Cerebellar nuclear complex (tissue), 1 donor: Measurements from ENCODE around the gene CYP3A7.
"Not testable (repeated sequence)": the region's sequence is repeated elsewhere in the genome, so short reads cannot be mapped to it uniquely, and the experiment has no call there.

Source experiments
- DNase-seq, 2 experiments: peaks; one replicate each; lab custom pipeline; 2025; lab: John Stamatoyannopoulos, UW

The CYP3A7 gene

DNA sequence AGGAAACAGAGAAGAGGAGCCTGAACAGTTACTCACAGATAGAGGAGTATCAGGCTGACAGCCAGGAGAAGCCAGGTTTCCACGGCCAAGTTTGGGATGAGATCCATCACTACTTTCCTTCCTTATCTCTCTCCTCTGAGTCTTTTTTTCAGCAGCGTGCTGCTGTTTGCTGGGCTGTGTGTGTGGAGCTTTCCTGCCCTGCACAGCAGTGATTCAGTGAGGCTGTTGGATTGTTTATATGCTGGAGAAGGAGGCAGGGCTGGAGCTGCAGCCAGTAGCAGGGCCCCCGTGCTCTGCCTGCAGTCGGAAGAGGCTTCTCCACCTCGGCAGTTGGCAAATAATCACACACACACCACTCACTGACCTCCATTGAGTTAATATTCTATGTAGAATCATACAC is at the start of gene CYP3A7:
Gene CYP3A7 (minus strand): TSS at position 210 of the 400 bp plus-strand sequence. CDS start 103 bp downstream, at position 107.
- no peak for DNase-seq

GRCh38 chr7:99784007-99784406 is 49.0 kb upstream of the CYP3A7 start, which contains the start of gene CYP3A4:
CYP3A4 (minus strand) TSS chr7:99784184; CDS start chr7:99784081, 103 bp downstream.
- DNase-seq = no peak

- DNase-seq = no peak
These were observed 47.3 kb upstream of the CYP3A7 start for GRCh38 chr7:99782012-99782953.

GRCh38 chr7:99780588-99780987 is 45.6 kb upstream of the CYP3A7 start:
- no peak for DNase-seq

DNA sequence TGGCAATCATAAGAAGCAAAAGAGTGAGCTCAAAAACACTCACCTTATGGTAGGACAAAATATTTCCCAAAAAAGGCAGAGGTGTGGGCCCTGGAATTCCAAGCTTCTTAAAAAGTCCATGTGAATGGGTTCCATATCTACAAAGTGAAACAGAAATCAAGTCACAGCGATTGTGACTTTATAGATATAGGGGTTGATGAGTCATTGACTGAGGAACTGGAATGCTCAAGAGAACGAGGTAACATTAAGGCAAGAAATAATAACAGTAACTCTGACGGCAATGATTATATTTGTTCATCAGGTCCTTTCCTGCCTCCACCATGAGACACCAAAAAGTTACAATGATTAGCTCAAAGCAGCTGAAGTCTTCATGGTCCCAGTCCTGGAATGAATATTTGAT is 45.0 kb upstream of the CYP3A7 start:
- no peak for DNase-seq

DNA sequence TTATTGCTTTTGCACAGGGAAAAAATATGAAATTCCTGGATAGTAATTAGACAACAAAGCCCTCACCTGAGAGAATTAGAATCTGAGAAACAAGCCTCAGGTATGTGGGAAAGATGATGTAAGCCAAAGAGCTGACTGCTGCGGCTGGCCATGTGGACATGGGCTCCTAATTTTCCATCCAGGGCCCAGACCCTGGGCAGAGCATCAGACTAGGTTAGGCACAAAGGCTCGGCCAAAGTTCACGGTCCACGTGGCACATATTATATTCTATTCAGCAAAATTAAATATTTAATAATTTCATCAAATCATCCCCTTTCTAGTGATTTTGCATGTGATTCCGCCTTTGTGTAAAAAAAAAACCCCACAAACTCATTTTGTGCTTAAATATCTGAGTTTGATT is 43.9 kb upstream of the CYP3A7 start:
- no peak for DNase-seq

- not testable (repeated sequence) for DNase-seq
These were observed 38.4 kb upstream of the CYP3A7 start for GRCh38 chr7:99773395-99773794.

DNA sequence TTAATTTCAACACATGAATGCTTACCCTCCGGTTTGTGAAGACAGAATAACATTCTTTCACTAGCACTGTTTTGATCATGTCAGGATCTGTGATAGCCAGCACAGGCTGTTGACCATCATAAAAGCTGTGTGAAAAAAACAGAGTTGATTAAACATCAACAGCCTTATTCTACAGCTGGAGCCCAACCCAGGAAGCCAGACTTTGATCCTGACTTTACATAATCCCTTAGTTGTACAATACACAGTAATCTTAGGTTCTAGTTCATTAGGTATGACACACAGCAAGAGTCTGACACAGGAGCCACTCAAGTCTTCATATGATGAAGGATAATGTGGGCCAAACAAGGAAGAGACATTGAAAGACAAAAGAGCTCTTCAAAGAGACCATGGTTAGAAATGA is 37.6 kb upstream of the CYP3A7 start:
- DNase-seq = no peak

- DNase-seq = not testable (repeated sequence)
These were observed 34.5 kb upstream of the CYP3A7 start for GRCh38 chr7:99769494-99769893.

GRCh38 chr7:99768471-99768870 is 33.5 kb upstream of the CYP3A7 start:
- no peak for DNase-seq

DNA sequence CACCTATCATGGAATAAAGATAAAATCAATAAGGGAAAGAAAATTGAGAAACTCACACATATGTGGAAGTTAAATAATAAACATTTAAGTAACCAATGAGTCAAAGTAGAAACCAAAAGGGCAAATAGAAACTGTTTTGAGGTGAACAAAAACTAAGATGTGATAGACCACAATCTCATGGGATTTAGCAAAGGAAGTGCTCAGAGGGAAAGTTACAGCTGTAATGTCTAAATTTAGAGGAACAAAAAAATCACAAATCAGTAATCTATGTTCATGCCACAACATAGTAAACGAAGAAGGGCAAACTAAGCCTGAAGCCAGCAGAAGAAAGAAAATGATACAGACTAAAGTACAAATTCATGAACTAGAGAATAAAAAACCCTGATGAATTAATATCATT is 32.7 kb upstream of the CYP3A7 start:
- DNase-seq = no peak

GRCh38 chr7:99766484-99767099 is 31.6 kb upstream of the CYP3A7 start:
- no peak for DNase-seq

DNA sequence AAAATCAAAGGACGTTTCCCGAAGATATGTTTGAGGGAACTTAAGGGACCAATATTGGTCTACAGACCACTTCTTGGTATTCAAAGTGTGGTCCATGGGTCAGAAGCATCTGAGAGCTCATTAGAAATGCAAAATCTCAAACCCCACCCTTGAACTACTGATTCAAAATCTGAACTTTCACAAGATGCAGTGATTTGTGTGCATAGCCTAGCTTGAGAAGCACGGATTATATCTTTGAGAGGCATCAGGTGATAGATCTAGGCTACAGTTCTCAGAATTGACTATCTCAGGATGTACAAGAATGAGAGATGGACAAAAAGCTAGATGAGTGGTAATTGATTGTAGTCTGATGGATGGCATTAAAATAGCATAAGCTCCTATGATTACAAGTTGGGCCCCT is 29.5 kb upstream of the CYP3A7 start:
- DNase-seq = no peak

GRCh38 chr7:99762680-99763327 is 27.8 kb upstream of the CYP3A7 start:
- DNase-seq = no peak

DNA sequence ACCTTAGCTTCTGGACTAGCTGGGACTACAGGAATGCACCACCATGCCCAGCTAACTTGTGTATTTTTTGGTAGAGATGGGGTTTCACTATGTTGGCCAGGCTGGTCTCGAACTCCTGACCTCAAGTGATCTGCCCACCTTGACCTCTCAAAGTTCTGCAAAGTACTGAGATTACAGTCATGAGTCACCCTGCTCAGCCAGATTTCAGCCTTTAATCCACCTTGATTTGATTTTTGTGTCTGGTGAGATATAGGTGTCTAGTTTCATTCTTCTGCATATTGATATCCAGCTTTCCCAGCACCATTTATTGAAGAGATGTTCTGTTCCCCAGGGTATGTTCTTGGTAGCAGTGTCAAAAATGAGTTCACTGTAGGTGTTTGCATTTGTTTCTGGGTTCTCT is 20.1 kb upstream of the CYP3A7 start:
- no peak for DNase-seq

DNA sequence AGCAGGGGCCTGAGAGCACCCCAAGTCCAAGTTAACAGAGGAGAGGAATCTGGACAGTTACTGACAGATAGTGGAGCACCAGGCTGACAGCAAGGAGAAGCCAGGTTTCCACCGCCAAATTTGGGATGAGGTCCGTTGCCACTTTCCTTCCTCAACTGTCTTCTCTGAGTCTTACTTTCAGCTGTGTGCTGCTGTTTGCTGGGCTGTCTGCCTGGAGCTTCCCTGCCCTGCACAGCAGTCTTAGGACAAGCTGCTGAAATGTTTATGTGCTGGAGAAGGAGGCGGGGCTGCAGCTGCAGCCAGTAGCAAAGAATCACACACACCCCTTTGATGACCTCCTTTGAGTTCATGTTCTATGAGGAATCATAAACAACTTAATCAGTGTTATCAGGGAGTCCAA is 17.4 kb upstream of the CYP3A7 start:
- no peak for DNase-seq

- not testable (repeated sequence) for DNase-seq
These were observed 16.5 kb upstream of the CYP3A7 start for GRCh38 chr7:99751322-99752052.

DNA sequence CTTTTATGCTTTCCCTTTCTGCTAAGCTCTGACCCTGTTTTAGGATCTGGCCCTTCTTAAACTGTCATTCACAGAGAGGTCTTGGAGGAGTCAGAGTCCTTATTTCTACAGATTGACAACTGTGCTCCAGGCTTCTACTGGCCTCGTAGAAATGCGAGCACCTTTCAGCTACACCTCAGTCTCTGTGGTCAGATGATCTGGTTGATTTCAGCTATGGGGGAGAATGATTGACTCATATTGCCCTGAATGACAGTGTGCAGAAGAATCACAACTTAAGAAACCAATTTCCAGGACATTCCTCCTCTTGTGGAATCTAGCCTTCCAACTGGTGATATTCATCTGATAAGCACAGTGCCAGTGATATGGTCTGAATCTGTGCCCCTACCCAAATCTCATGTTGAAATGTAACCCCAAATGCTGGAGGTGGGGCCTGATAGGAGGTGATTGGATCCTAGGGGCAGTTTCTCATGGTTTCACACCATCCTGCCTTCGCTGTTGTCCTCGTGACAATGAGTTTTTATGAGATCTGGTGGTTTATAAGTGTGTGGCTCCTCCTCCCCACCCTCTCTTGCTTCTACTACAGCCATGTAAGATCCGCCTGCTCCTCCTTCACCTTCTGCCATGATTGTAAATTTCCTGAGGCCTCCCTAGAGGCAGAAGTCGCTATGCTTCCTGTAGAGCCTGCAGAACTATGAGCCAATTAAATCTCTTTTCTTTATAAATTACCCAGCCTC is 14.0 kb upstream of the CYP3A7 start:
- no peak for DNase-seq

- DNase-seq = not testable (repeated sequence)
These were observed 11.9 kb upstream of the CYP3A7 start for GRCh38 chr7:99746915-99747314.

DNA sequence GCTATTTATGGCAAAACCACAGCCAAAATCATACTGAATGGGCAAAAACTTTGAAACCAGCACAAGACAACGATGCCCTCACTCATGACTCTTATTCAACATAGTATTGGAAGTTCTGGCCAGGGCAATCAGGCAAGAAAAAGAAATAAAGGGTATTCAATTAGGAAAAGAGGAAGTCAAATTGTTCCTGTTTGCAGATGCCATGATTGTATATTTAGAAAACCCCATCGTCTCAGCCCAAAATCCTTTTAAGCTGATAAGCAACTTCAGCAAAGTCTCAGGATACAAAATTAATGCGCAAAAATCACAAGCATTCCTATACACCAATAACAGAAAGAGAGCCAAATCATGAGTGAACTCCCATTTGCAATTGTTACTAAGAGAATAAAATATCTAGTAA is 10.4 kb upstream of the CYP3A7 start:
- not testable (repeated sequence) for DNase-seq

GRCh38 chr7:99742737-99743394 is 7.9 kb upstream of the CYP3A7 start:
- DNase-seq = no peak
